ENCODE measurements around the gene BTAF1. TPM values are rescaled to one million over a fixed set of nuclear protein-coding genes. Genes with fewer than 3 reads are reported as not detected.

Gene BTAF1
- total RNA-seq, 1 donor from 2014 or later = 42.2 TPM

Other genes with a start within 250 kb of the BTAF1 start
- gene TNKS2, start 125.3 kb upstream of the BTAF1 start, total RNA-seq (ENCODE audit: unreplicated experiment) = 60.4 TPM
- gene FGFBP3, start 14.3 kb upstream of the BTAF1 start, total RNA-seq (ENCODE audit: unreplicated experiment) = 7.5 TPM